PC-9 (cell line): ENCODE data around the gene EVC2. TPM values are rescaled to one million over a fixed set of nuclear protein-coding genes. Genes with fewer than 3 reads are reported as not detected.

Source experiments
- BruUV-seq: library from RNA; stranded (reverse); fragments of 400-500 nt; replicated peaks from 2 replicates; lab custom pipeline; 2021; lab: Mats Ljungman, UMichigan
- CTCF ChIA-PET: fragments of 300-600 bp; sonication (Branson Sonifier 250); formaldehyde crosslinking; loops from one replicate; lab custom pipeline; 2022; ENCODE audit warnings: antibody characterized with exemption; lab: Charles Lee
- POLR2A ChIA-PET: fragments of 300-600 bp; sonication (Branson Sonifier 250); formaldehyde crosslinking; loops from one replicate; lab custom pipeline; 2022; ENCODE audit warnings: antibody characterized with exemption; ENCODE audit not compliant: unreplicated experiment; lab: Charles Lee
- DNase-seq, 2 experiments: peaks; one replicate each; pipeline versions ENCODE4 v3.0.0 to v3.0.0-alpha.2; 2015 to 2022; ENCODE audit warnings: mixed read lengths in 1 of 2
- H2AFZ ChIP-seq: fragments of 200-600 bp; sonication (generic); 2 replicates; pipeline ENCODE4 v1.8.1; 2017; ENCODE audit warnings: antibody characterized with exemption
- H3F3A ChIP-seq: fragments of 200-600 bp; sonication (generic); 2 replicates; pipeline ENCODE4 v1.8.1; 2017; ENCODE audit warnings: antibody characterized with exemption, mild to moderate bottlenecking, low read depth; ENCODE audit not compliant: insufficient read depth
- H3K27ac ChIP-seq: fragments of 200-600 bp; sonication (generic); 2 replicates; pipeline ENCODE4 v1.6.1; 2016; ENCODE audit warnings: mixed run types
- H3K27me3 ChIP-seq: fragments of 200-600 bp; sonication (generic); 2 replicates; pipeline ENCODE4 v1.6.1; 2016; ENCODE audit warnings: low read depth, mixed run types; ENCODE audit not compliant: insufficient read depth
- H3K36me3 ChIP-seq: fragments of 200-600 bp; sonication (generic); 2 replicates; pipeline ENCODE4 v1.6.1; 2016; ENCODE audit warnings: low read depth, mixed run types
- H3K4me1 ChIP-seq: fragments of 200-600 bp; sonication (generic); replicated peaks from 2 replicates; pipeline ENCODE4 v1.6.1; 2016; ENCODE audit warnings: mixed run types; ENCODE audit not compliant: insufficient read depth
- H3K4me2 ChIP-seq: fragments of 200-600 bp; sonication (generic); 2 replicates; pipeline ENCODE4 v1.6.1; 2017; ENCODE audit warnings: mixed run types
- H3K4me3 ChIP-seq: fragments of 200-600 bp; sonication (generic); 2 replicates; pipeline ENCODE4 v1.6.1; 2016; ENCODE audit warnings: mixed run types
- H3K79me2 ChIP-seq: fragments of 200-600 bp; sonication (generic); 2 replicates; pipeline ENCODE4 v1.6.1; 2017; ENCODE audit warnings: low read depth, mixed run types
- H3K9me2 ChIP-seq: fragments of 200-600 bp; sonication (generic); 2 replicates; pipeline ENCODE4 v1.8.1; 2017; ENCODE audit warnings: mild to moderate bottlenecking; ENCODE audit not compliant: insufficient read depth
- H3K9me3 ChIP-seq: fragments of 200-600 bp; sonication (generic); 2 replicates; pipeline ENCODE4 v1.8.1; 2016; ENCODE audit warnings: low read depth; ENCODE audit not compliant: insufficient read depth
- H4K20me1 ChIP-seq: fragments of 200-600 bp; sonication (generic); 2 replicates; pipeline ENCODE4 v1.8.1; 2017; ENCODE audit not compliant: insufficient read depth
- CTCF ChIP-seq: fragments of 200-600 bp; sonication (generic); conservative IDR thresholded peaks from 2 replicates; pipeline ENCODE4 v1.6.1; 2017; ENCODE audit warnings: mixed run types, antibody characterized with exemption, mild to moderate bottlenecking, moderate library complexity
- EZH2 ChIP-seq: fragments of 200-600 bp; sonication (generic); IDR thresholded peaks from 2 replicates; pipeline ENCODE4 v1.8.0; 2017; ENCODE audit warnings: antibody characterized with exemption, low read depth
- intact Hi-C: fragments of 100-400 bp; cut with micrococcal nuclease; formaldehyde crosslinking; loops from one replicate; pipeline ENCODE4 v1.10.0; 2022; ENCODE audit not compliant: unreplicated experiment
- total RNA-seq: library from RNA; stranded (reverse); gene quantifications from 2 replicates; pipeline ENCODE4 v1.2.3, GENCODE V29; 2021

EVC2 gene
- total RNA-seq, 1 experiment from 2014 or later = 1.4 TPM

DNA sequence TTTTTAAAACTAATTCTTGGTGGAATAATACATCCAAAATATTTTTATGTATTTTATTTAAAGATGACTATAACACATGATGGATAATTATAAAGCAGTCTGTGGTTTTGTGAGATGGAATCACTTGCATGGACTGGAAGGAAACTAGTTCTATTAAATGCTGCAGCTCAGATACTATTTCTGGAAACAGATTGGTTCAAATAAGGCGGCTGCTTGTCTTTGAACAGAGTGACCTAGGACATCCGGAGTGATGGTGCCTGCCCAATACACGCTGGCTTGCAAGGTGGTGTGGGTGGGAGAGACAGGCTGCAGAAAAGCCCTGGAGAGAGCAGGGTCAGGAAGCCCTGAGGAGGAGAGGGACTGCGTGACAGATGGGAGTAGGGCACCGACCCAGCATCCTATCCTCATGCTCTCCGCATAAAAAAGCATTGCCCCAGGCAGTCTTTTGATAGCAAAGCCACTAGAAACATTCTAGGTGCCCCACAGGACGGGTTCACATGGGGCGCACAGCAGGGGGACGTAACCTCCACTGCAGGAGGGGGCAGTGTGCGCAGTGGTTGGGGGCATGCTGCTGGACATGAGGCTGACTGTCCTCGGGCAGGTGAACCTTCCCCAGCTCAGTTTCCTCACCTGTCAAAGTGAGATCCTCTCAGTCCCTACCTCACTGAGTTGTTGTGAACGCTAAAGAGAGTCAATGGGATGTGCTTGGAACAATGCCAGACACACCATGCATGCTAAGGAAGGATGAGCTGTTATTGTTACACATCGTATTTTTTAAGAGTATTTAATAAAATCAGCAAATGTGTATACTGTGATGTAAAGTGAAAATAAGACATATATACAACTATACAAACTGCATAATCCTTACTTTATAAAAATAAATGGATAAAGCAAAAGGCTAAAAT is 71.3 kb downstream of the EVC2 start:
- intact Hi-C loops = no loop called here
- no TSS peak for BruUV-seq

DNA sequence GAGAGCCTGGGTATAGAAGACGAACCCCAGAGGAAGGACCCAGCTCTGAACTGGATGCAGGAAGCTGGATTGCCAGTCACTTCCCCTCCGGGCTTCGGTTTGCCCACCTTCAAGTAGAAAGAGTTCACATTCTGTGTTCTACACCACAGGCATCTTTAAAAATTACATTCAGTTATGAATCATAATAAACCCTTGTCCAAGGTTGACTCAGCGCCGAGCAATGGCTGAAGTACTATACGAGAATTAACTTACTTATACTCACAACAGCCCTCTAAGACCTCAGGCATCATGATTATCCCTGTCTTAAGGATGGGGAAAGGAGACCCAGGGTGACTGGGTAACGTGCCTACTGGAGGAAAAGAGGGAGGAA is 72.5 kb downstream of the EVC2 start:
- no peak overlapping the region for H3K4me3 ChIP-seq
- H3K27me3 ChIP-seq = no peaks in the 10 kb centered on the region
- H4K20me1 ChIP-seq = no peaks in the 10 kb centered on the region
- no peaks in the 10 kb centered on the region for H3K36me3 ChIP-seq
- ChIA-PET CTCF (no interaction called here), POLR2A (no interaction called here)
- H3K27ac ChIP-seq = peak overlapping the region; percentile 88
- intact Hi-C loops = no loop called here
- H3F3A ChIP-seq = peaks cover 12% of the 10 kb centered on the region
- no peak for TF ChIP-seq EZH2
- no peak for TF ChIP-seq CTCF
- H3K9me2 ChIP-seq = no peaks in the 10 kb centered on the region
- H3K79me2 ChIP-seq = no peaks in the 10 kb centered on the region
- DNase-seq = peak; percentile 6 to 62
- peak overlapping the region; percentile 62; the same call in 1 of the 2 replicates for H2AFZ ChIP-seq
- peaks cover 43% of the 10 kb centered on the region for H3K4me1 ChIP-seq
- H3K4me2 ChIP-seq = peak overlapping the region; percentile 59
- no peaks in the 10 kb centered on the region for H3K9me3 ChIP-seq
- no TSS peak for BruUV-seq

More for the DNA sequence above, 71.3 kb downstream of the EVC2 start:
- no peaks in the 10 kb centered on the region for H3K9me3 ChIP-seq
- no peak overlapping the region for H3K4me2 ChIP-seq
- no peaks in the 10 kb centered on the region for H3K36me3 ChIP-seq
- no peak for TF ChIP-seq EZH2
- H3K27me3 ChIP-seq = no peaks in the 10 kb centered on the region
- H3K4me1 ChIP-seq = peaks cover 43% of the 10 kb centered on the region
- ChIA-PET CTCF (no interaction called here), POLR2A (no interaction called here)
- H3K9me2 ChIP-seq = no peaks in the 10 kb centered on the region
- DNase-seq = no peak
- no peaks in the 10 kb centered on the region for H3K79me2 ChIP-seq
- H3K4me3 ChIP-seq = no peak overlapping the region
- H2AFZ ChIP-seq = no peak overlapping the region
- H3F3A ChIP-seq = peaks cover 12% of the 10 kb centered on the region
- peak overlapping the region; percentile 88 for H3K27ac ChIP-seq
- H4K20me1 ChIP-seq = no peaks in the 10 kb centered on the region

GRCh38 chr4:5632571-5632970 is 75.8 kb downstream of the EVC2 start:
- Histone ChIP-seq H3K27me3 (no peaks in the 10 kb centered on the region), H3K4me3 (no peak overlapping the region), H3F3A (peaks cover 12% of the 10 kb centered on the region), H3K36me3 (no peaks in the 10 kb centered on the region), H4K20me1 (no peaks in the 10 kb centered on the region), H3K9me2 (no peaks in the 10 kb centered on the region), H3K4me1 (peaks cover 26% of the 10 kb centered on the region), H3K27ac (no peak overlapping the region), H2AFZ (no peak overlapping the region), H3K79me2 (no peaks in the 10 kb centered on the region), H3K4me2 (no peak overlapping the region), H3K9me3 (no peaks in the 10 kb centered on the region)
- POLR2A ChIA-PET = no interaction called here
- TF ChIP-seq CTCF (no peak), EZH2 (no peak)
- intact Hi-C loops = no loop called here
- BruUV-seq = no TSS peak
- DNase-seq = no peak
- CTCF ChIA-PET = interaction anchor here (0.6 kb wide), 1 partner anchor 731 kb away, joined by 4 read pairs; no protein-coding TSS in a partner anchor
